ENCODE results near the gene KATNB1. TPM values are rescaled to one million over a fixed set of nuclear protein-coding genes. Genes with fewer than 3 reads are reported as not detected.

The KATNB1 gene
- polyA plus RNA-seq, 1 of the 3 experiments (the other 2 are of a cell fraction): 43.7 TPM

GRCh38 chr16:57783116-57783515 lies 47.5 kb downstream of the KATNB1 start:
- WGBS (ENCODE audit: low lambda C conversion rate): 90% methylated on average over 4 of the region's 4 CpGs
- Histone ChIP-seq H4K20me1 (ENCODE audit: insufficient read depth) (0 out of 2 replicates have a peak, but pooled peaks cover 17% of the 10 kb centered on the region), H3K9me2 (no peaks in the 10 kb centered on the region), H3K9ac (no peak overlapping the region), H3K4me3 (ENCODE audit: low read depth in 2 of 2, low read length in 1 of 2) (no peak overlapping the region), H3K79me2 (ENCODE audit: insufficient read depth) (peaks cover 32% of the 10 kb centered on the region), H3F3A (replicated peaks; ENCODE audit: insufficient read depth) (no peaks in the 10 kb centered on the region), H3K36me3 (replicated peaks in 1 of 2; ENCODE audit: control insufficient read depth in 1 of 2, insufficient read depth in 2 of 2, low read length in 1 of 2) (peaks cover 5 to 16% of the 10 kb centered on the region in 2 experiments), H3K27me3 (ENCODE audit: insufficient read depth) (no peaks in the 10 kb centered on the region), H3K9me3 (no peaks in the 10 kb centered on the region), H3K4me1 (ENCODE audit: control insufficient read depth in 1 of 2, insufficient read depth in 2 of 2, low read depth in 1 of 2, low read length in 1 of 2) (no peaks in the 10 kb centered on the region), H2AFZ (ENCODE audit: low read depth) (no peak overlapping the region), H3K27ac (ENCODE audit: low read depth in 2 of 2, low read length in 1 of 2) (no peak overlapping the region), H3K4me2 (no peak overlapping the region)
- CTCF ChIA-PET: interaction anchor here (2.1 kb wide), 1 partner anchor 12 kb away, joined by 7 read pairs; no protein-coding TSS in a partner anchor
- no peak for TF ChIP-seq IRF3 (IDR thresholded peaks at IDR 0.05; ENCODE audit: low read depth, low read length)
- TF ChIP-seq RAD21 (IDR thresholded peaks at IDR 0.05; ENCODE audit: low read length): no peak
- no peak for TF ChIP-seq CTCF (IDR thresholded peaks at IDR 0.05)
- no peak for TF ChIP-seq FOXM1 (IDR thresholded peaks at IDR 0.05; ENCODE audit: low read depth)
- DNase-seq: no peak
- POLR2A ChIA-PET: no interaction called here

- peaks cover 2 to 16% of the 10 kb centered on the region in 2 experiments for H3K36me3 ChIP-seq (replicated peaks in 1 of 2; ENCODE audit: control insufficient read depth in 1 of 2, insufficient read depth in 2 of 2, low read length in 1 of 2)
- H3K79me2 ChIP-seq (ENCODE audit: insufficient read depth): peaks cover 26% of the 10 kb centered on the region
- no peak overlapping the region for H3K27ac ChIP-seq (ENCODE audit: low read depth in 2 of 2, low read length in 1 of 2)
- no peaks in the 10 kb centered on the region for H3K4me1 ChIP-seq (ENCODE audit: control insufficient read depth in 1 of 2, insufficient read depth in 2 of 2, low read depth in 1 of 2, low read length in 1 of 2)
- no peak overlapping the region for H3K9ac ChIP-seq
- H2AFZ ChIP-seq (ENCODE audit: low read depth): no peak overlapping the region
- H3K27me3 ChIP-seq (ENCODE audit: insufficient read depth): no peaks in the 10 kb centered on the region
- H3F3A ChIP-seq (replicated peaks; ENCODE audit: insufficient read depth): no peaks in the 10 kb centered on the region
- CTCF ChIA-PET: interaction anchor here (0.6 kb wide), 1 partner anchor 11 kb away, joined by 3 read pairs; no protein-coding TSS in a partner anchor
- H3K4me2 ChIP-seq: no peak overlapping the region
- whole genome bisulfite sequencing (ENCODE audit: low lambda C conversion rate): 94% methylated on average over 7 of the region's 8 CpGs
- no peak for DNase-seq
- 0 out of 2 replicates have a peak, but pooled peaks cover 17% of the 10 kb centered on the region for H4K20me1 ChIP-seq (ENCODE audit: insufficient read depth)
- H3K4me3 ChIP-seq (ENCODE audit: low read depth in 2 of 2, low read length in 1 of 2): no peak overlapping the region
- POLR2A ChIA-PET: no interaction called here
- H3K9me2 ChIP-seq: no peaks in the 10 kb centered on the region
- no peaks in the 10 kb centered on the region for H3K9me3 ChIP-seq
- TF ChIP-seq FOXM1 (IDR thresholded peaks at IDR 0.05; ENCODE audit: low read depth) (no peak), MXI1 (IDR thresholded peaks at IDR 0.05; ENCODE audit: low read depth, low read length) (no peak), IRF3 (IDR thresholded peaks at IDR 0.05; ENCODE audit: low read depth, low read length) (no peak), EP300 (IDR thresholded peaks at IDR 0.05; ENCODE audit: borderline replicate concordance in 1 of 2, low read depth in 1 of 2, low read length in 1 of 2) (no peak), SMC3 (IDR thresholded peaks at IDR 0.05; ENCODE audit: low read depth, low read length) (no peak), USF2 (IDR thresholded peaks at IDR 0.05; ENCODE audit: borderline replicate concordance, low read depth, low read length) (no peak), FOXJ3 (CRISPR knock-in tag; IDR thresholded peaks at IDR 0.05) (no peak), MAX (IDR thresholded peaks at IDR 0.05; ENCODE audit: low read depth) (no peak), NRF1 (IDR thresholded peaks at IDR 0.05; ENCODE audit: low read depth, low read length) (no peak), YY1 (IDR thresholded peaks at IDR 0.05; ENCODE audit: low read depth) (no peak), RCOR1 (IDR thresholded peaks at IDR 0.05; ENCODE audit: low read length) (no peak), MEF2A (IDR thresholded peaks at IDR 0.05; ENCODE audit: borderline replicate concordance, low read depth) (no peak), REST (IDR thresholded peaks at IDR 0.05; ENCODE audit: low read depth, low read length) (no peak), NFIC (IDR thresholded peaks at IDR 0.05; ENCODE audit: borderline replicate concordance) (no peak), USF1 (IDR thresholded peaks at IDR 0.05; ENCODE audit: borderline replicate concordance, low read depth) (no peak)
Observed at GRCh38 chr16:57783883-57784282, 48.3 kb downstream of the KATNB1 start.
